Bronchial epithelial cell (primary cell): Measurements from ENCODE around the gene UCN2. TPM values are rescaled to one million over a fixed set of nuclear protein-coding genes. Genes with fewer than 3 reads are reported as not detected.

Experiments
- DNase-seq: peaks from one replicate; pipeline ENCODE4 v3.0.0-alpha.2; 2010; ENCODE audit warnings: low read depth
- FAIRE-seq: peaks from 2 replicates; lab custom pipeline; 2011; peaks lifted over from hg19 to GRCh38; lab: Jason Lieb, UNC
- H3K27me3 ChIP-seq: 2 replicates; pipeline ENCODE4 v1.5.1; 2011; ENCODE audit warnings: low read length; ENCODE audit not compliant: control insufficient read depth, insufficient read depth
- H3K36me3 ChIP-seq: 2 replicates; pipeline ENCODE4 v1.5.1; 2011; ENCODE audit warnings: low read length; ENCODE audit not compliant: control insufficient read depth, insufficient read depth
- H3K4me3 ChIP-seq: 2 replicates; pipeline ENCODE4 v1.5.1; 2011; ENCODE audit warnings: mild to moderate bottlenecking, low read depth, low read length, control low read depth
- total RNA-seq: library from RNA; depleted of rRNA; stranded (reverse); fragments of >200 nt; gene quantifications from 2 replicates; pipeline ENCODE4 v1.2.1, GENCODE V29; 2014
- TF ChIP-seq, protein P1 (sequence below): IDR thresholded peaks from 2 replicates; pipeline ENCODE4 v1.5.1; 2011; ENCODE audit warnings: mild to moderate bottlenecking, moderate library complexity, low read length, control low read depth, inconsistent platforms; ENCODE audit not compliant: insufficient read depth, severe bottlenecking

The UCN2 gene
- total RNA-seq, 1 donor from 2014 or later, result 12.9 TPM

DNA sequence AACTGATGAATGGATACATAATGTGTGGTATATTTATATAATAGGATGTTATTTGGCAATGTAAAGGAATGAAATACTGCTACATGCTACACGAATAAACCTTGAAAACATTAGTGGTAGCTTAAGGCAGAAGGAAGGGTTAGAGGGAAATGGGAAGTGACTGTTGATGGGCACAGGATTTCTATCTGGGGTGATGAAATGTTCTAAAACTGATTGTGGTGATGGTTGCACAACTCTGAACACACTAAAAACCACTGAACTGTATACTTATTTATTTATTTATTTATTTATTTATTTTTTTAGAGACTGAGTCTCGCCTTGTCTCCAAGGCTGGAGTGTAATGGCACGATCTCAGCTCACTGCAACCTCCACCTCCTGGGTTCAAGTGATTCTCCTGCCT is 34.8 kb downstream of the UCN2 start:
- no peak for DNase-seq
- no peak overlapping the region for H3K4me3 ChIP-seq

GRCh38 chr3:48528048-48528447 is 35.5 kb downstream of the UCN2 start:
- TF ChIP-seq, protein P1, sequence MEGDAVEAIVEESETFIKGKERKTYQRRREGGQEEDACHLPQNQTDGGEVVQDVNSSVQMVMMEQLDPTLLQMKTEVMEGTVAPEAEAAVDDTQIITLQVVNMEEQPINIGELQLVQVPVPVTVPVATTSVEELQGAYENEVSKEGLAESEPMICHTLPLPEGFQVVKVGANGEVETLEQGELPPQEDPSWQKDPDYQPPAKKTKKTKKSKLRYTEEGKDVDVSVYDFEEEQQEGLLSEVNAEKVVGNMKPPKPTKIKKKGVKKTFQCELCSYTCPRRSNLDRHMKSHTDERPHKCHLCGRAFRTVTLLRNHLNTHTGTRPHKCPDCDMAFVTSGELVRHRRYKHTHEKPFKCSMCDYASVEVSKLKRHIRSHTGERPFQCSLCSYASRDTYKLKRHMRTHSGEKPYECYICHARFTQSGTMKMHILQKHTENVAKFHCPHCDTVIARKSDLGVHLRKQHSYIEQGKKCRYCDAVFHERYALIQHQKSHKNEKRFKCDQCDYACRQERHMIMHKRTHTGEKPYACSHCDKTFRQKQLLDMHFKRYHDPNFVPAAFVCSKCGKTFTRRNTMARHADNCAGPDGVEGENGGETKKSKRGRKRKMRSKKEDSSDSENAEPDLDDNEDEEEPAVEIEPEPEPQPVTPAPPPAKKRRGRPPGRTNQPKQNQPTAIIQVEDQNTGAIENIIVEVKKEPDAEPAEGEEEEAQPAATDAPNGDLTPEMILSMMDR, result no peak
- FAIRE-seq (no peak), DNase-seq (no peak)
- Histone ChIP-seq H3K36me3 (peaks cover 14% of the 10 kb centered on the region), H3K27me3 (no peaks in the 10 kb centered on the region), H3K4me3 (no peak overlapping the region)

More for the DNA sequence above, 34.8 kb downstream of the UCN2 start:
- Histone ChIP-seq H3K27me3 (no peaks in the 10 kb centered on the region), H3K36me3 (peaks cover 10% of the 10 kb centered on the region)
- TF ChIP-seq, protein P1, result no peak
- FAIRE-seq, result no peak

- Histone ChIP-seq H3K36me3 (peaks cover 24% of the 10 kb centered on the region), H3K27me3 (no peaks in the 10 kb centered on the region), H3K4me3 (no peak overlapping the region)
- TF ChIP-seq, protein P1, result no peak
- DNase-seq, result no peak
- FAIRE-seq, result no peak
Measured at GRCh38 chr3:48524970-48525369, 38.6 kb downstream of the UCN2 start.

DNA sequence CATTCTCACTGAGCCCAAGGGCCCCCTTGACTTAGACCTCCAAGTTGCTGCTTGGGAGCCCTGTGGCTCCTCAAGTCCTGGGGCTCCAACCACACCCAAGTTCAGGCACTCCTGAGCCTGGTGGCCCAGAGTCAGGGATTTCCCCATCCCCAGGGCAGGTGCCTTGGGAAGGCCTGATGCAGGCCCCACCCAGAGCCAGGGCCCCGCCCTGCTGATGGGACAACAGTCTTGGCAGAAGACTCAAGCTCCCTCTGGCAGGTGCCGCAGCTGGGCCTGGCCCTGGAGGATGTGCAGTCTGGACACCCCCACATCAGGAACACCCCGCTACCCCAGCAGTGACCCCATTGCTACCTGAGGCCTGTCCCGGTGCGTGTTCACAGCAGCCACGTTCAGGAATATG is 41.9 kb downstream of the UCN2 start:
- FAIRE-seq, result no peak
- H3K36me3 ChIP-seq, result peaks cover 28% of the 10 kb centered on the region

DNA sequence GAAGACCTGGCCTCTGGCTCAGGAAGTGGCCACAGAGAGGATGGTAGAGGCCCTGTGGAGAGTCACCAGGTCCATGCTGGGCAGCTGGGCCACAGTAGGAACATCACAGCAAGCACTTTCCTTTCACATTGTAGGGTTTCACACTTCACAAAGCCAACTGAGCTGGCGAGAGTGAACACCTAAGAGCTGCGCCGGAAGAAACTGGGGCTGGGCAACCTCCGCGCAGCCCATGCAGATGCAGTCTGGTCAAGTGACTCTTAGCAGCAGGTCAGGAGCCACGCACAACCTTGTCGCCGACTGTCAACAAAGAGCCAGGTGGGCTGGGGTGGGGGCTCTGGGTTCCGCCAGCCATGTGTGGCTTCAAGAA is 44.3 kb downstream of the UCN2 start:
- DNase-seq, result no peak
- H3K36me3 ChIP-seq, result peaks cover 27% of the 10 kb centered on the region

More for the DNA sequence above, 41.9 kb downstream of the UCN2 start:
- TF ChIP-seq, protein P1, result no peak
- Histone ChIP-seq H3K4me3 (no peak overlapping the region), H3K27me3 (no peaks in the 10 kb centered on the region)
- DNase-seq, result no peak

More for the DNA sequence above, 44.3 kb downstream of the UCN2 start:
- peak; percentile 7 for FAIRE-seq
- Histone ChIP-seq H3K4me3 (no peak overlapping the region), H3K27me3 (no peaks in the 10 kb centered on the region)
- TF ChIP-seq, protein P1, result no peak
